RWPE1 (cell line): ENCODE data around the gene KRT78.

Experiments
- CTCF ChIA-PET: fragments of 350-600 bp; sonication (Branson Sonifier 250); formaldehyde crosslinking; extraction: SDS; loops from one replicate; lab custom pipeline; 2021; lab: Yijun Ruan, JAX
- POLR2A ChIA-PET: fragments of 400-600 bp; formaldehyde crosslinking; extraction: SDS; loops from one replicate; lab custom pipeline; 2020; ENCODE audit warnings: antibody characterized with exemption; ENCODE audit not compliant: low non-redundant PET; lab: Yijun Ruan, JAX
- DNase-seq: peaks from one replicate; pipeline ENCODE4 v3.0.0; 2012; ENCODE audit warnings: low spot score
- H3K27ac ChIP-seq: fragments of 450-650 bp; 2 replicates; pipeline ENCODE4 v1.5.1; 2017
- CTCF ChIP-seq: fragments of 450-650 bp; conservative IDR thresholded peaks from 2 replicates; pipeline ENCODE4 v1.5.1; 2017; ENCODE audit warnings: low read depth, mild to moderate bottlenecking

Gene KRT78

GRCh38 chr12:52818887-52819420 lies 29.8 kb downstream of the KRT78 start:
- no peak overlapping the region for H3K27ac ChIP-seq
- DNase-seq = no peak
- CTCF ChIA-PET = no interaction called here
- POLR2A ChIA-PET = no interaction called here
- TF ChIP-seq CTCF = no peak

GRCh38 chr12:52818388-52818787 lies 30.4 kb downstream of the KRT78 start:
- CTCF ChIA-PET = no interaction called here
- DNase-seq = no peak
- no peak overlapping the region for H3K27ac ChIP-seq
- TF ChIP-seq CTCF = no peak
- POLR2A ChIA-PET = no interaction called here

- TF ChIP-seq CTCF = no peak
- no peak for DNase-seq
- ChIA-PET CTCF (no interaction called here), POLR2A (no interaction called here)
- no peak overlapping the region for H3K27ac ChIP-seq
Measured at GRCh38 chr12:52817699-52818238, 31.0 kb downstream of the KRT78 start.

GRCh38 chr12:52817003-52817698 lies 31.6 kb downstream of the KRT78 start:
- H3K27ac ChIP-seq = no peak overlapping the region
- ChIA-PET POLR2A (no interaction called here), CTCF (no interaction called here)
- no peak for TF ChIP-seq CTCF
- no peak for DNase-seq

- POLR2A ChIA-PET = no interaction called here
- H3K27ac ChIP-seq = no peak overlapping the region
- CTCF ChIA-PET = no interaction called here
- no peak for TF ChIP-seq CTCF
- no peak for DNase-seq
Measured at GRCh38 chr12:52815676-52816588, 32.9 kb downstream of the KRT78 start.

GRCh38 chr12:52815161-52815560 lies 33.6 kb downstream of the KRT78 start:
- CTCF ChIA-PET = no interaction called here
- POLR2A ChIA-PET = no interaction called here
- H3K27ac ChIP-seq = no peak overlapping the region
- TF ChIP-seq CTCF = no peak
- DNase-seq = no peak
